SK-N-SH treated with all-trans-retinoic acid at 6 μM for 48 hours (cell line): ENCODE results near the gene SOD3.

Experiments
- ATAC-seq: fragments of 200-7000 bp; cut with Tn5 transposase; 3 replicates; pipeline ENCODE4 v1.9.1; 2020; ENCODE audit warnings: mild to moderate bottlenecking, moderate library complexity
- BACH2 ChIP-seq: fragments of 250-450 bp; sonication (Bioruptor Pico); IDR thresholded peaks from 2 replicates; pipeline ENCODE4 v1.9.0; 2021; ENCODE audit warnings: mild to moderate bottlenecking, borderline replicate concordance
- CREB5 ChIP-seq: fragments of 250-450 bp; sonication (Bioruptor Pico); IDR thresholded peaks from 2 replicates; pipeline ENCODE4 v1.5.1; 2020; ENCODE audit warnings: low read depth, mild to moderate bottlenecking, moderate library complexity
- CSDC2 ChIP-seq: fragments of 250-450 bp; sonication (Bioruptor Pico); IDR thresholded peaks from 2 replicates; pipeline ENCODE4 v1.5.0; 2020; ENCODE audit warnings: mild to moderate bottlenecking, moderate library complexity
- CSRNP3 ChIP-seq: fragments of 250-450 bp; sonication (Bioruptor Pico); IDR thresholded peaks from 2 replicates; pipeline ENCODE4 v1.5.1; 2021; ENCODE audit warnings: mild to moderate bottlenecking, moderate library complexity
- GLIS3 ChIP-seq: fragments of 250-450 bp; sonication (Bioruptor Pico); IDR thresholded peaks from 2 replicates; pipeline ENCODE4 v1.5.0; 2020; ENCODE audit warnings: mild to moderate bottlenecking, moderate library complexity
- ISL1 ChIP-seq: fragments of 250-450 bp; sonication (Bioruptor Pico); IDR thresholded peaks from 2 replicates; pipeline ENCODE4 v2.1.2; 2022; ENCODE audit warnings: mild to moderate bottlenecking, moderate library complexity
- OSR1 ChIP-seq: fragments of 250-450 bp; sonication (Bioruptor Pico); IDR thresholded peaks from 2 replicates; pipeline ENCODE4 v1.8.0; 2022; ENCODE audit warnings: moderate library complexity, mild to moderate bottlenecking, inconsistent platforms
- PATZ1 ChIP-seq: fragments of 250-450 bp; sonication (Bioruptor Pico); IDR thresholded peaks from 2 replicates; pipeline ENCODE4 v1.8.0; 2020; ENCODE audit warnings: mild to moderate bottlenecking, moderate library complexity, borderline replicate concordance
- POU6F1 ChIP-seq: fragments of 250-450 bp; sonication (Bioruptor Pico); IDR thresholded peaks from 2 replicates; pipeline ENCODE4 v1.8.0; 2021; ENCODE audit warnings: low read depth, mild to moderate bottlenecking, moderate library complexity, borderline replicate concordance
- RARB ChIP-seq: fragments of 250-450 bp; sonication (Bioruptor Pico); IDR thresholded peaks from 2 replicates; pipeline ENCODE4 v1.8.0; 2021; ENCODE audit warnings: mild to moderate bottlenecking, moderate library complexity
- TCF4 ChIP-seq: fragments of 250-450 bp; sonication (Bioruptor Pico); IDR thresholded peaks from 2 replicates; pipeline ENCODE4 v1.8.0; 2021; ENCODE audit warnings: mild to moderate bottlenecking, moderate library complexity, borderline replicate concordance
- TOX ChIP-seq: fragments of 250-450 bp; sonication (Bioruptor Pico); IDR thresholded peaks from 2 replicates; pipeline ENCODE4 v1.8.0; 2021; ENCODE audit warnings: mild to moderate bottlenecking, moderate library complexity, borderline replicate concordance
- TSHZ2 ChIP-seq: fragments of 250-450 bp; sonication (Bioruptor Pico); IDR thresholded peaks from 2 replicates; pipeline ENCODE4 v1.5.0; 2020; ENCODE audit warnings: mild to moderate bottlenecking, moderate library complexity
- ZFP3 ChIP-seq: fragments of 250-450 bp; sonication (Bioruptor Pico); IDR thresholded peaks from 2 replicates; pipeline ENCODE4 v1.5.0; 2020; ENCODE audit warnings: mild to moderate bottlenecking, moderate library complexity
- ZFP30 ChIP-seq: fragments of 450-650 bp; formaldehyde crosslinking; IDR thresholded peaks from 2 replicates; pipeline ENCODE4 v1.5.0; 2022; ENCODE audit warnings: mild to moderate bottlenecking, moderate library complexity
- ZNF565 ChIP-seq: fragments of 450-650 bp; formaldehyde crosslinking; conservative IDR thresholded peaks from 2 replicates; pipeline ENCODE4 v1.5.0; 2020; ENCODE audit warnings: low read depth, mild to moderate bottlenecking, moderate library complexity

Gene SOD3

GRCh38 chr4:24816797-24817196 lies 21.4 kb downstream of the SOD3 start (continued):
- no peak for TF ChIP-seq ZFP3 (CRISPR knock-in tag)
- no peak for TF ChIP-seq OSR1 (CRISPR knock-in tag)
- no peak for TF ChIP-seq POU6F1

GRCh38 chr4:24820541-24820940 lies 25.2 kb downstream of the SOD3 start:
- TF ChIP-seq BACH2 (CRISPR knock-in tag) (no peak), GLIS3 (CRISPR knock-in tag) (no peak), RARB (no peak), POU6F1 (no peak)
- ATAC-seq: no peak

GRCh38 chr4:24824720-24825119 lies 29.3 kb downstream of the SOD3 start:
- no peak for ATAC-seq
- TF ChIP-seq PATZ1 (CRISPR knock-in tag) (no peak), TCF4 (CRISPR knock-in tag) (no peak), TSHZ2 (CRISPR knock-in tag) (no peak), CSRNP3 (CRISPR knock-in tag) (no peak), BACH2 (CRISPR knock-in tag) (no peak), ZFP30 (CRISPR knock-in tag) (no peak), CSDC2 (CRISPR knock-in tag) (no peak), ZNF565 (CRISPR knock-in tag) (no peak)
- TF ChIP-seq, all 23 proteins: peak for 0

GRCh38 chr4:24831637-24832036 lies 36.3 kb downstream of the SOD3 start:
- ATAC-seq: no peak
- TF ChIP-seq ZFP30 (CRISPR knock-in tag) (no peak), TSHZ2 (CRISPR knock-in tag) (no peak), CREB5 (CRISPR knock-in tag) (no peak), ISL1 (CRISPR knock-in tag) (no peak), BACH2 (CRISPR knock-in tag) (no peak), TOX (CRISPR knock-in tag) (no peak)
